WI38 (cell line): Measurements from ENCODE around the gene KAT6B.

Experiments
- H3K4me3 ChIP-seq: 2 replicates; pipeline ENCODE4 v1.5.1; 2011; ENCODE audit warnings: low read depth, mild to moderate bottlenecking, control low read depth, low read length
- CTCF ChIP-seq: IDR thresholded peaks from 2 replicates; pipeline ENCODE4 v1.5.1; 2012; ENCODE audit warnings: low read depth, mild to moderate bottlenecking, control low read depth, low read length

KAT6B gene

DNA sequence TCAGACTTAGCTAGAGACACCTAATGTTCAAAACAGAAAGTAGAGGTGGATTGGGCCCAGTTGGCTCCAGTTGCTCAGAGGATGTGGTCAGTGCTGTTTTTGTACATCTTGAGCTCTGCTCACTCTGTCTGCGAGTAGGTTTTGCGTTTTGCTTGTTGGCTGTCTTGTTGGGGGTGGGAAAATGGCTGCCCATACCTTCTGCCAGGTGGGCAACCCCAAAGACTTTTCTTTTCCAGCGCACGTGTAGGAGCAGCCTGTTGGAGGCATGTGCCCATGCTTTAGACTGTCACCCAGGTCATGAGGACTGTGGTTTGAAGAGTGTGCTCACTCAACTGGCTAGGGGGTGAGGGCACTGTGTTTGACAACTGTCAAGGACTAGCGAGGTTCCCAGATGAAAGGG lies 73.9 kb downstream of the KAT6B start:
- no peak overlapping the region for H3K4me3 ChIP-seq

DNA sequence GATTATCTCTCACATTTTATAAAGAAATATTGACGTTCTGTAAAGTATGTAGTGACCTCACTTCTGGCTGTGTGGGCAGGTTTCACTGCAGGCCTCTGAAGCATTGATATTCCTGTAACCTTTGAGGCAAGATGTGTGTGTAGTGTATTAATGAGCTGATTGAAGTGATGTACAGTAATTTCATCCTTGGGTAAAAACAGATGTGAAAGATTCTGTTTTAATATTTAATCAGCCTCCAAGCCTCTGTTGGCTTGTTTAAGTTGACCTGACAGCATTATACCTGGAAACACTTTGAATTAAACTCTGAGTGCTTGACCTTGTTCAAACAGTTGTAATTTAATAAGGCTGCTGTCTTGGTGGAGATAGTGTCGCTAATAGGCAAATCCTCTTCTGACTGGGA lies 74.9 kb downstream of the KAT6B start:
- no peak overlapping the region for H3K4me3 ChIP-seq
- no peak for TF ChIP-seq CTCF

More for the DNA sequence above, 73.9 kb downstream of the KAT6B start:
- no peak for TF ChIP-seq CTCF

DNA sequence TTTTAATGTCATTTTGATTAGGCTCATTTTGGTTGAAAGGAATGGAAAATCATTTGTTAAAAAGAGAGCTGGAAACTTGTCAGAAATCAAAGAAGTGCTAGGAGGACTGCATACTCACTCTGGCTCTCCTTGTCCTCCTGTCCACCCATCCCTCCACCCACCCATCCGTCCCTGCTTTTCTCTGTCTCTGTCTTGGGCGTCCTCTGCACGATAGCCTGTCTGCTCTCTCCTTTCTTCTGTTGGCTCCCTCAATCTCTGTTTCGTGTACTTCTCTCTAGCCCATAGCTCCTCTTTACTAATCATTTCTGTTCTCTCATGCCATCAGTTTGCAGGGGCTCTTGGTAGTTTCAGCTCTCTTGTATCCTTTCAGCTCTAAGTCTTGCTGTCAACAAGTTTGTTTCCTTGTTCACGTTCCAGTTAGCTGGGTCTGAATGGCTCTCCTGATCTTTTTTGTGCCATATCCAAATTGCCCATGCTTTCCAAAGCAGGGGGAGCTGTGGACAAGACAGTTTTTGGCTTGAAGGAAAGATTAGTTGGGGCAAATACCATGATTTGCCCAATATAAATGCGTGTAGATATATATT lies 75.6 kb downstream of the KAT6B start:
- H3K4me3 ChIP-seq = no peak overlapping the region
- no peak for TF ChIP-seq CTCF

DNA sequence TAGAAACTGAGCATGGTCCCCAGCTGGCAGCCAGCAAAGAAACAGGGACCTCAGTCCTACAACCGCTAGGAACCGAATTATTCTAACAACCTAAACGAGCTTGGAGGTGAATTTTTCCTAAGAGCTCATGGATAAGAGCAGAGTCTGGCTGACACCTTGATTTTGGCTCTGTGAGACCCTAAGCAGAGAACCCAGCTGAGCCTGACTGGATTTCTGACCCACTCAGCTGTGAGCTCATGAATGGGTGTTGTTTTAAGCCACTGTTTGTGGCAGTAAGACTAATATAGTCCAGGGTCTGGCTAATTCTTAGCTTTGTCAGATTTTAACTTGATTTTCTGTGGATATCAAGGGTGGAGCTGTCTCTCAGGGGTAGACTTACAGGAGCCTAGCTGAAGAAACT lies 77.1 kb downstream of the KAT6B start:
- no peak for TF ChIP-seq CTCF
- H3K4me3 ChIP-seq = no peak overlapping the region

DNA sequence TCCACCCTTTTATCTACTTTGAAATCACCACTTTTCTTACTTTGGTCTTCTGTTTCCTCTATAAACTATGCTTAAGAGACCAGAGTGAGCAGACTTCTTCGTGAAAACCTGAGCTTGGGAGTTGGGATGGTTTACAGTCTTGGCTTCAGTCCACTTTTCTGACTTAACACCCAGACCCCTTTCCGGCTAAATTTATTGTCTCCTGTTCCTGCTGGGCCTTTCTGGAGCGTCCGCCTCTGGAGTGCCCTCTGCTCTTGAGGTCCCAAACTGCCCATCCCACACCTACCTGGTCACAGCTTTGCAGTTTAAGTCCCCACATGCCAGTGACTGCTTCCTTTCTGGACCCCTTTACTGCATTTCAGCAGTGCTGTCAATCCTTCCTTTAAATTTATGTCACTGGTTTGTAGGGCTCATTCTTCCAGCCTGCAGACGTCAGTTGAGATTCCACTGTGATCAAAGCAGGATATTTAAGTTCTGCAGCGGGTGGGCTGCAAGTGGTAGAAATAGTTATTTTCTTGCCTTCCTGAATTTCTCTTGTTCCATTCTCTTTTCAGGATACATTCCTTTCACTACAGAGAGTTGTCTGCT lies 80.3 kb downstream of the KAT6B start:
- no peak overlapping the region for H3K4me3 ChIP-seq
- no peak for TF ChIP-seq CTCF

- TF ChIP-seq CTCF = no peak
- no peak overlapping the region for H3K4me3 ChIP-seq
Observed at GRCh38 chr10:74909670-74910069, 83.3 kb downstream of the KAT6B start.

- no peak for TF ChIP-seq CTCF
Observed at GRCh38 chr10:74910241-74910975, 84.0 kb downstream of the KAT6B start.

More at GRCh38 chr10:74910241-74910975, 84.0 kb downstream of the KAT6B start:
- no peak overlapping the region for H3K4me3 ChIP-seq
